ENCODE measurements around the gene UBE2H. TPM values are rescaled to one million over a fixed set of nuclear protein-coding genes. Genes with fewer than 3 reads are reported as not detected.
A peak's percentile ranks its signal among the peaks of the same experiment; 100 is the strongest.

The UBE2H gene
- total and polyA plus RNA-seq, 8 donors = 19.2 to 150 (median 49.0) TPM

DNA sequence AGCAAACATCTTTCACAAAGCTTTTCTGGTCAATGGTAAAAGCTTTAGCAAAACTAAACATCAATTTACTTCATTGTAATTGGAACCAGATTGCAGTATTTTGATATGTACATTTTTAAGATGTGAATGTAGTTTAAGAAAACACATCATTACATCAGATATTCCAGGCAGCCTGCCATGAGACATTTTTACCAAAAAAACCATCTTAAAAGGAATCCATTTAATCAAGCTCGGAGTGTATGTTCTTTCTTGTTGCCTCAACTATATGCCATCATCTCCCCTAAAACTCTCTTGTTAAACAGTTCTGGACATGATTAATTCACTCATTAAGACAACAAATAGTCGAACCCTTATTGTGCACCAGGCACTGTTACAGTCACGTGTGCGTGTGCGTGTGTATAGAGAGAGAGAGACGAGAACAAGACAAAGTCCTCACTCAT, 97.5 kb downstream of the UBE2H start:
- Histone ChIP-seq H3K4me1 (peaks cover 11 to 78% (median 49%) of the 10 kb centered on the region in 4 donors), H3K36me3 (peaks cover 0 to 11% (median 4%) of the 10 kb centered on the region in 4 donors), H3K4me3 (no peak overlapping the region), H3K9me3 (no peaks in the 10 kb centered on the region), H3K27me3 (no peaks in the 10 kb centered on the region), H3K27ac (peak overlapping the region in 2 of 5 donors; percentile 42 to 52)
- peak in 1 of 2 donors; percentile 72 for DNase-seq
- intact Hi-C loops (cut with DNase I; ENCODE audit: low total_unique reads) = no loop called here
- 52 to 78% (median 73%) methylated on average over 6 of the region's 6 CpGs for WGBS, 5 donors
- no peak for TF ChIP-seq EP300 (IDR thresholded peaks at IDR 0.05)
- TF ChIP-seq POLR2AphosphoS5 (IDR thresholded peaks at IDR 0.05) = no peak
- TF ChIP-seq POLR2A (IDR thresholded peaks at IDR 0.05) = no peak
- TF ChIP-seq, protein P1, sequence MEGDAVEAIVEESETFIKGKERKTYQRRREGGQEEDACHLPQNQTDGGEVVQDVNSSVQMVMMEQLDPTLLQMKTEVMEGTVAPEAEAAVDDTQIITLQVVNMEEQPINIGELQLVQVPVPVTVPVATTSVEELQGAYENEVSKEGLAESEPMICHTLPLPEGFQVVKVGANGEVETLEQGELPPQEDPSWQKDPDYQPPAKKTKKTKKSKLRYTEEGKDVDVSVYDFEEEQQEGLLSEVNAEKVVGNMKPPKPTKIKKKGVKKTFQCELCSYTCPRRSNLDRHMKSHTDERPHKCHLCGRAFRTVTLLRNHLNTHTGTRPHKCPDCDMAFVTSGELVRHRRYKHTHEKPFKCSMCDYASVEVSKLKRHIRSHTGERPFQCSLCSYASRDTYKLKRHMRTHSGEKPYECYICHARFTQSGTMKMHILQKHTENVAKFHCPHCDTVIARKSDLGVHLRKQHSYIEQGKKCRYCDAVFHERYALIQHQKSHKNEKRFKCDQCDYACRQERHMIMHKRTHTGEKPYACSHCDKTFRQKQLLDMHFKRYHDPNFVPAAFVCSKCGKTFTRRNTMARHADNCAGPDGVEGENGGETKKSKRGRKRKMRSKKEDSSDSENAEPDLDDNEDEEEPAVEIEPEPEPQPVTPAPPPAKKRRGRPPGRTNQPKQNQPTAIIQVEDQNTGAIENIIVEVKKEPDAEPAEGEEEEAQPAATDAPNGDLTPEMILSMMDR (IDR thresholded peaks at IDR 0.05) = no peak

DNA sequence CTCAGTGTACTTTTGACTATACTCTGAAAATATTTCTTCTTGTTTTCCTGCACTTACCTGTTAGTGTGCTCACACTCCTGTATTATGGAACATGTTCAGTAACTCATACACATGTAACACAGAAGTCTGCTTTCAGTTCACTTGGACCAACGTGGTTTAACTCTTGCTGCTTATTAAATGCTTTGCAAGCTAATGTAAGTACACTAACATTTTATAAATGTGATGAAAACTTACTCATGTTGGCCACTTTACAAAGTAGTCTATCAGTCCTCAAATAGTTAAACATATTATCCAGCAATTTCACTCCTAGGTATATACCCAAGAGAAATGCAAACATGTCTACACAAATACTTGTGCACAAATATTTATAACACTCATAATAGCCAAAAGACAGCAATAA, 98.4 kb downstream of the UBE2H start:
- DNase-seq = no peak
- Histone ChIP-seq H3K4me1 (peaks cover 11 to 69% (median 47%) of the 10 kb centered on the region in 4 donors), H3K9me3 (no peaks in the 10 kb centered on the region), H3K36me3 (peaks cover 0 to 15% (median 4%) of the 10 kb centered on the region in 4 donors), H3K27me3 (no peaks in the 10 kb centered on the region), H3K4me3 (no peak overlapping the region), H3K27ac (peak overlapping the region in 2 of 5 donors; percentile 52)
- TF ChIP-seq, protein P1 (IDR thresholded peaks at IDR 0.05) = no peak
- no peak for TF ChIP-seq POLR2A (IDR thresholded peaks at IDR 0.05)
- TF ChIP-seq POLR2AphosphoS5 (IDR thresholded peaks at IDR 0.05) = no peak
- TF ChIP-seq EP300 (IDR thresholded peaks at IDR 0.05) = no peak
- intact Hi-C loops (cut with DNase I; ENCODE audit: low total_unique reads) = no loop called here
- 42 to 56% (median 53%) methylated on average over 1 of the region's 1 CpG for WGBS, 5 donors

DNA sequence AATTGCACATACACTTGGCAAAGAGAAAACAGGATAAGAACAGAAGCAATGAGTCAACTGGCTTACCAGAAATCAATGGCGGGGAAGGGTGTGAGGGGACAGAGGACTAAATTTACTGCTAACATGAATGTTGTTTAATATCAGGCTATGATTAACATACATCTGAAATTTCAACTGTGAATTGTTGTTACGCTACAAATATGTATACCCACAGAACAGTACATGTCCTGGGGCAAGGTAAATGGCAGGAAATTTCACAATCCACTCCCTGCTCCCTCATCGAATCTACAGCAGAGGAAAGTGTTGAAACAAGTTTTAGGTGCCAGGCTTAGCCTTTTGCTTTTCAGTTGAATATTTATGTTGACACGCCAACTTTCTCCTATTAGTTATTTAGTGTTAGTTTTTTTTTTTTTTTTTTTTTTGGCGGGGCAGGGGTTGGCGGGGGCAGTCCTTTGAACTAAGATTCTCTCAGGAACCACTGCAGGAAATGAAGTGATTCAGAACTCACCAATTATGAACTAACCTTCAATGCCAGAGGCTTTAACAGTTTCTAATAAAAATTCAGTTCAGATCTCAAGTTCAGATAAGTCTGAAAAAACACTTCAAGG, 99.0 kb downstream of the UBE2H start:
- H3K27me3 ChIP-seq = no peaks in the 10 kb centered on the region
- H3K9me3 ChIP-seq = no peaks in the 10 kb centered on the region
- intact Hi-C loops (cut with DNase I; ENCODE audit: low total_unique reads) = no loop called here
- TF ChIP-seq POLR2AphosphoS5 (IDR thresholded peaks at IDR 0.05) = peak in 1 of 3 donors; percentile 42
- no peak for TF ChIP-seq EP300 (IDR thresholded peaks at IDR 0.05)
- WGBS, 5 donors = 65 to 78% (median 70%) methylated on average over 6 of the region's 6 CpGs
- peaks cover 0 to 15% (median 4%) of the 10 kb centered on the region in 4 donors for H3K36me3 ChIP-seq
- DNase-seq = no peak
- no peak overlapping the region for H3K4me3 ChIP-seq
- peaks cover 11 to 63% (median 43%) of the 10 kb centered on the region in 4 donors for H3K4me1 ChIP-seq
- H3K27ac ChIP-seq = peak overlapping the region in 2 of 5 donors; percentile 52

DNA sequence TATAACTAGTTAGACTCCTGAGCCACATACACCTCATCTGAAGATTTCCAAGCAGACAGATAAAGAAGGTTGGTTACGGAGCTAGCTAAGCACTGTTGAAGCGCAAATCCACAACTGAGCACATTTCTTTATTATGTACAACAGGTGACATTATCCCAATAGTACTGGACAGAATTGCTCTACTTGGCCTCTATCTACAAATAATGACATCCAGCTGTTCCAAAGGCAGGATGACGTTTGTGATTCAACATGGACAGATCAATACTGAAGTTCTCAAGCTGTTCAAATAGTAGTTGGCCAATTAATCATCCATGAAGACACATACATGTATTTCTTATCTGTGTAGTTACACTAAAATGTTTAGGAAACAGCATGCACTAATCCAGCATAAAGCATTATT, 101.0 kb downstream of the UBE2H start:
- 77 to 85% (median 81%) methylated on average over 3 of the region's 3 CpGs for WGBS, 5 donors
- H3K36me3 ChIP-seq = peaks cover 0 to 15% (median 4%) of the 10 kb centered on the region in 4 donors
- H3K4me1 ChIP-seq = peaks cover 7 to 62% (median 31%) of the 10 kb centered on the region in 4 donors
- no peak for TF ChIP-seq EP300 (IDR thresholded peaks at IDR 0.05)
- TF ChIP-seq POLR2A (IDR thresholded peaks at IDR 0.05) = no peak
- TF ChIP-seq, protein P1 (IDR thresholded peaks at IDR 0.05) = no peak
- TF ChIP-seq POLR2AphosphoS5 (IDR thresholded peaks at IDR 0.05) = no peak
- H3K4me3 ChIP-seq = no peak overlapping the region
- intact Hi-C loops (cut with DNase I; ENCODE audit: low total_unique reads) = no loop called here
- H3K9me3 ChIP-seq = no peaks in the 10 kb centered on the region
- H3K27ac ChIP-seq = no peak overlapping the region
- no peaks in the 10 kb centered on the region for H3K27me3 ChIP-seq
- peak in 1 of 2 donors; percentile 58 for DNase-seq

DNA sequence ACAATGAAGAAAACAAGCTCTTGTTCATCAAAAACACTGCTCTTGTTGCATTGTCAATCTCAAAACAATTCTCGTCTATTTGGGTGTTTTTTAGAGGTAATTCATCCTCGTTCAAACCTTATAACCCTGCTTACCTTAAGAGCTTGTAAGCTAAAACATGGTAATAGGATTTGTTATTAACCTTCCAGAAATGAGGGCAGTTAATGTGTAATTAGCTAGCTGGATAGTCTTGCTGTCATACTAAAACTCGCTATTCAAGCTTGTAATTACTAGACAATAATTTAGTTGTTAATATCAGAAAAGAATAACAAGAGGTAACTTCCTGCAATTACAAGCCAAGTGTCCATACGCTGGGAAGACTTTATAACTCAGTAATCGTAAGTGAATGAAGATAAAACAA, 101.6 kb downstream of the UBE2H start:
- Histone ChIP-seq H3K4me3 (no peak overlapping the region), H3K36me3 (peaks cover 0 to 13% (median 4%) of the 10 kb centered on the region in 4 donors), H3K27ac (no peak overlapping the region), H3K4me1 (peaks cover 11 to 62% (median 32%) of the 10 kb centered on the region in 4 donors), H3K9me3 (no peaks in the 10 kb centered on the region), H3K27me3 (no peaks in the 10 kb centered on the region)
- intact Hi-C loops (cut with DNase I; ENCODE audit: low total_unique reads) = no loop called here
- TF ChIP-seq EP300 (IDR thresholded peaks at IDR 0.05) (no peak), POLR2A (IDR thresholded peaks at IDR 0.05) (no peak), POLR2AphosphoS5 (IDR thresholded peaks at IDR 0.05) (no peak)
- TF ChIP-seq, protein P1 (IDR thresholded peaks at IDR 0.05) = no peak
- no peak for DNase-seq
- WGBS, 5 donors = 64 to 81% (median 76%) methylated on average over 5 of the region's 5 CpGs

All from stomach (tissue), 9 donors.